ENCODE results near the gene CCNB3. TPM values are rescaled to one million over a fixed set of nuclear protein-coding genes. Genes with fewer than 3 reads are reported as not detected.
A peak's percentile ranks its signal among the peaks of the same experiment; 100 is the strongest.

Gene CCNB3
- total and polyA plus RNA-seq, 9 of the 15 experiments (the other 6 are each of a cell fraction or from before 2014, with no cell fraction given), result 0.05 to 0.25 (median 0.08) TPM; not detected in 3

GRCh38 chrX:50211510-50211909 is 6.9 kb downstream of the CCNB3 start:
- Histone ChIP-seq H4K20me1 (replicated peaks; ENCODE audit: control insufficient read depth, insufficient read depth, low read length) (no peaks in the 10 kb centered on the region), H2AFZ (ENCODE audit: low read depth, low read length) (no peak overlapping the region), H3K4me2 (ENCODE audit: insufficient read depth, low read length) (no peak overlapping the region), H3K36me3 (ENCODE audit: control insufficient read depth, insufficient read depth, low read length) (no peaks in the 10 kb centered on the region), H3K27ac (ENCODE audit: extremely low read depth, low read depth, low read length) (no peak overlapping the region), H3K9me3 (replicated peaks; ENCODE audit: control insufficient read depth, insufficient read depth, low read depth, low read length) (no peaks in the 10 kb centered on the region), H3K79me2 (ENCODE audit: control insufficient read depth, insufficient read depth, low read length) (no peaks in the 10 kb centered on the region), H3K4me3 (no peak overlapping the region), H3K4me1 (replicated peaks in 1 of 2; ENCODE audit: control insufficient read depth in 2 of 2, insufficient read depth in 2 of 2, low read length in 2 of 2) (no peaks in the 10 kb centered on the region; a peak in 1 of 5 replicates), H3K27me3 (ENCODE audit: control insufficient read depth in 2 of 2, insufficient read depth in 2 of 2, low read length in 2 of 2) (no peaks in the 10 kb centered on the region), H3K9me1 (ENCODE audit: control insufficient read depth, insufficient read depth, low read length) (no peaks in the 10 kb centered on the region), H3K9ac (ENCODE audit: insufficient read depth in 1 of 2, low read depth in 2 of 2, low read length in 2 of 2) (no peak overlapping the region)
- FAIRE-seq (no peak), DNase-seq (ENCODE audit: extremely low read depth in 1 of 4, low spot score in 3 of 4) (peak in 1 of 4 experiments; percentile 36), ATAC-seq (peak; percentile 82)
- intact Hi-C loops (cut with micrococcal nuclease), result no loop called here
- WGBS (ENCODE audit: insufficient coverage, low coverage, missing lambda C conversion rate), result 0% methylated on average over 6 of the region's 8 CpGs
- CTCF ChIA-PET (ENCODE audit: low intra/inter-chr PET ratio), result no interaction called here
- no TSS peak for BruUV-seq (replicated peaks)
- in situ Hi-C loops (cut with MboI), result loop anchor here (25.0 kb wide), 2 partner anchors 376 to 1574 kb away; no protein-coding TSS in a partner anchor
- POLR2A ChIA-PET, result no interaction called here
- TF ChIP-seq TFAP4 (CRISPR knock-in tag; IDR thresholded peaks at IDR 0.05; ENCODE audit: borderline replicate concordance) (0 out of 2 replicates have a peak, but pooled peaks have one; percentile 15), ZNF75A (CRISPR knock-in tag; IDR thresholded peaks at IDR 0.05) (no peak), FOXJ2 (tag; IDR thresholded peaks at IDR 0.05) (no peak), GTF2F1 (IDR thresholded peaks at IDR 0.05; ENCODE audit: low read depth, low read length) (no peak), THAP7 (CRISPR knock-in tag; IDR thresholded peaks at IDR 0.05) (no peak), CTCF (IDR thresholded peaks at IDR 0.05 in 2 of 3, conservative IDR thresholded peaks at IDR 0.05 in 1 of 3; ENCODE audit: insufficient read depth in 2 of 3, low read depth in 1 of 3, low read length in 3 of 3) (peak; percentile 39 to 54 (median 42)), MEIS2 (IDR thresholded peaks at IDR 0.05; ENCODE audit: partially characterized antibody) (peak; percentile 37), RAD21 (CRISPR knock-in tag; conservative IDR thresholded peaks at IDR 0.05 in 1 of 2, IDR thresholded peaks at IDR 0.05 in 1 of 2) (peak in 1 of 2 experiments; percentile 30; a peak in 1 of 4 replicates), SUPT5H (IDR thresholded peaks at IDR 0.05) (no peak), SMC3 (conservative IDR thresholded peaks at IDR 0.05; ENCODE audit: insufficient read depth, low read depth, low read length) (no peak), CREM (IDR thresholded peaks at IDR 0.05; ENCODE audit: low read depth) (peak; percentile 32; the same call in 1 of the 2 replicates)
- TF ChIP-seq, protein P1, sequence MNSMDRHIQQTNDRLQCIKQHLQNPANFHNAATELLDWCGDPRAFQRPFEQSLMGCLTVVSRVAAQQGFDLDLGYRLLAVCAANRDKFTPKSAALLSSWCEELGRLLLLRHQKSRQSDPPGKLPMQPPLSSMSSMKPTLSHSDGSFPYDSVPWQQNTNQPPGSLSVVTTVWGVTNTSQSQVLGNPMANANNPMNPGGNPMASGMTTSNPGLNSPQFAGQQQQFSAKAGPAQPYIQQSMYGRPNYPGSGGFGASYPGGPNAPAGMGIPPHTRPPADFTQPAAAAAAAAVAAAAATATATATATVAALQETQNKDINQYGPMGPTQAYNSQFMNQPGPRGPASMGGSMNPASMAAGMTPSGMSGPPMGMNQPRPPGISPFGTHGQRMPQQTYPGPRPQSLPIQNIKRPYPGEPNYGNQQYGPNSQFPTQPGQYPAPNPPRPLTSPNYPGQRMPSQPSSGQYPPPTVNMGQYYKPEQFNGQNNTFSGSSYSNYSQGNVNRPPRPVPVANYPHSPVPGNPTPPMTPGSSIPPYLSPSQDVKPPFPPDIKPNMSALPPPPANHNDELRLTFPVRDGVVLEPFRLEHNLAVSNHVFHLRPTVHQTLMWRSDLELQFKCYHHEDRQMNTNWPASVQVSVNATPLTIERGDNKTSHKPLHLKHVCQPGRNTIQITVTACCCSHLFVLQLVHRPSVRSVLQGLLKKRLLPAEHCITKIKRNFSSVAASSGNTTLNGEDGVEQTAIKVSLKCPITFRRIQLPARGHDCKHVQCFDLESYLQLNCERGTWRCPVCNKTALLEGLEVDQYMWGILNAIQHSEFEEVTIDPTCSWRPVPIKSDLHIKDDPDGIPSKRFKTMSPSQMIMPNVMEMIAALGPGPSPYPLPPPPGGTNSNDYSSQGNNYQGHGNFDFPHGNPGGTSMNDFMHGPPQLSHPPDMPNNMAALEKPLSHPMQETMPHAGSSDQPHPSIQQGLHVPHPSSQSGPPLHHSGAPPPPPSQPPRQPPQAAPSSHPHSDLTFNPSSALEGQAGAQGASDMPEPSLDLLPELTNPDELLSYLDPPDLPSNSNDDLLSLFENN (IDR thresholded peaks at IDR 0.05; ENCODE audit: low read depth in 2 of 2, low read length in 2 of 2), result no peak
- TF ChIP-seq, protein P2, sequence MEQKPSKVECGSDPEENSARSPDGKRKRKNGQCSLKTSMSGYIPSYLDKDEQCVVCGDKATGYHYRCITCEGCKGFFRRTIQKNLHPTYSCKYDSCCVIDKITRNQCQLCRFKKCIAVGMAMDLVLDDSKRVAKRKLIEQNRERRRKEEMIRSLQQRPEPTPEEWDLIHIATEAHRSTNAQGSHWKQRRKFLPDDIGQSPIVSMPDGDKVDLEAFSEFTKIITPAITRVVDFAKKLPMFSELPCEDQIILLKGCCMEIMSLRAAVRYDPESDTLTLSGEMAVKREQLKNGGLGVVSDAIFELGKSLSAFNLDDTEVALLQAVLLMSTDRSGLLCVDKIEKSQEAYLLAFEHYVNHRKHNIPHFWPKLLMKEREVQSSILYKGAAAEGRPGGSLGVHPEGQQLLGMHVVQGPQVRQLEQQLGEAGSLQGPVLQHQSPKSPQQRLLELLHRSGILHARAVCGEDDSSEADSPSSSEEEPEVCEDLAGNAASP (IDR thresholded peaks at IDR 0.05), result no peak

All from K562 (cell line).